Measurements from ENCODE around the gene MIEN1. TPM values are rescaled to one million over a fixed set of nuclear protein-coding genes. Genes with fewer than 3 reads are reported as not detected.

MIEN1 gene
- total and polyA plus RNA-seq, 2 of the 13 experiments (the other 11 are each of a cell fraction or from before 2014, with no cell fraction given): 40.6 to 56.6 TPM

DNA sequence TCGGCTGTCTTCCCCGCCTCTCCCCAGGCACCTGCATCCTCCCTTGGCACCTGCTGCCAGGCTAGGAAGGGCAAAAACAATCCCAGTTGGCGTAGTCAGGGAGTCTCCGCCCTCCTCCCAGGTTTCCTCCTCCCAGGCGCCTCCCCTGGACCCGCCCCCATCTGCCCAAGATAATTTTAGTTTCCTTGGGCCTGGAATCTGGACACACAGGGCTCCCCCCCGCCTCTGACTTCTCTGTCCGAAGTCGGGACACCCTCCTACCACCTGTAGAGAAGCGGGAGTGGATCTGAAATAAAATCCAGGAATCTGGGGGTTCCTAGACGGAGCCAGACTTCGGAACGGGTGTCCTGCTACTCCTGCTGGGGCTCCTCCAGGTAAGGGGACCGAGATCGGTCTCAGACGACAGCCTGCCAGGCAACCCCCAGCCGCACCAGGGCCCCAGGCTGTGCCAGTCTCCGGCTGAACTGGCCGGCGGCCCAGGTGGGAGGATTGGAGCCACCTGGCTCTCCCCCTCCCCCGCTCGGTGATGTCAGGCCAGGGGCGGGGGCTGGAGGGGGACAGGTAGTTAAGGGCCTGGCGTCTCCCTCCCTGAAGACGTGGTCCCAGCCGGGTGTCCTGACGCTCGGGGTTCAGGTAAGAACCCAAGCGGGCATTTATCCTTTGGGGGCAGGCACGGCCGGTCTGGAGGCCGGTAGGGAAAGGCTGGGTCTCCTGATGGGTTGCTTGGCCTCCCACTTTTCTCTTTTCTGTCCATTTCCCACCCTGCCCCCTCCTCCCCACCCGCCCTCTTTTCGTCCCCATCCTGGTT lies 7.6 kb upstream of the MIEN1 start, which contains the start of gene GRB7 (continued):
- no peak for TF ChIP-seq TBX3 (IDR thresholded peaks at IDR 0.05; ENCODE audit: borderline replicate concordance)
- 0 out of 2 replicates have a peak, but pooled peaks have one; percentile 48 for TF ChIP-seq CERS6 (CRISPR knock-in tag; IDR thresholded peaks at IDR 0.05)
- TF ChIP-seq NFIC (IDR thresholded peaks at IDR 0.05; ENCODE audit: low read length): no peak
- no peak for TF ChIP-seq NFIB (CRISPR knock-in tag; IDR thresholded peaks at IDR 0.05; ENCODE audit: borderline replicate concordance)
- TF ChIP-seq, protein P1, sequence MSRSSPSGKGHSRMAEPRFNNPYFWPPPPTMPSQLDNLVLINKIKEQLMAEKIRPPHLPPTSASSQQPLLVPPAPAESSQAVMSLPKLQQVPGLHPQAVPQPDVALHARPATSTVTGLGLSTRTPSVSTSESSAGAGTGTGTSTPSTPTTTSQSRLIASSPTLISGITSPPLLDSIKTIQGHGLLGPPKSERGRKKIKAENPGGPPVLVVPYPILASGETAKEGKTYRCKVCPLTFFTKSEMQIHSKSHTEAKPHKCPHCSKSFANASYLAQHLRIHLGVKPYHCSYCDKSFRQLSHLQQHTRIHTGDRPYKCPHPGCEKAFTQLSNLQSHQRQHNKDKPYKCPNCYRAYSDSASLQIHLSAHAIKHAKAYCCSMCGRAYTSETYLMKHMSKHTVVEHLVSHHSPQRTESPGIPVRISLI (CRISPR knock-in tag; IDR thresholded peaks at IDR 0.05; ENCODE audit: borderline replicate concordance): no peak
- peak; percentile 58; the same call in 1 of the 2 replicates for TF ChIP-seq ZSCAN21 (CRISPR knock-in tag; IDR thresholded peaks at IDR 0.05; ENCODE audit: borderline replicate concordance)
- peak; percentile 84 for TF ChIP-seq ZFP37 (CRISPR knock-in tag; IDR thresholded peaks at IDR 0.05; ENCODE audit: borderline replicate concordance)
- TF ChIP-seq ZNF431 (CRISPR knock-in tag; IDR thresholded peaks at IDR 0.05; ENCODE audit: borderline replicate concordance, low read depth): 0 out of 2 replicates have a peak, but pooled peaks have one; percentile 57
- TF ChIP-seq MIXL1 (CRISPR knock-in tag; IDR thresholded peaks at IDR 0.05): no peak
- no peak for TF ChIP-seq ZBTB1 (CRISPR knock-in tag; IDR thresholded peaks at IDR 0.05; ENCODE audit: borderline replicate concordance)
- TF ChIP-seq NR3C1 (CRISPR knock-in tag; IDR thresholded peaks at IDR 0.05): no peak
- TF ChIP-seq ZNF749 (CRISPR knock-in tag; IDR thresholded peaks at IDR 0.05; ENCODE audit: borderline replicate concordance): no peak
- TF ChIP-seq ZNF619 (CRISPR knock-in tag; IDR thresholded peaks at IDR 0.05): no peak
- TF ChIP-seq ZKSCAN8 (CRISPR knock-in tag; IDR thresholded peaks at IDR 0.05; ENCODE audit: borderline replicate concordance): no peak; the same call in 1 of the 2 replicates
- TF ChIP-seq ZNF782 (CRISPR knock-in tag; IDR thresholded peaks at IDR 0.05; ENCODE audit: borderline replicate concordance): peak; percentile 75; the same call in 1 of the 2 replicates
- TF ChIP-seq, protein P2, sequence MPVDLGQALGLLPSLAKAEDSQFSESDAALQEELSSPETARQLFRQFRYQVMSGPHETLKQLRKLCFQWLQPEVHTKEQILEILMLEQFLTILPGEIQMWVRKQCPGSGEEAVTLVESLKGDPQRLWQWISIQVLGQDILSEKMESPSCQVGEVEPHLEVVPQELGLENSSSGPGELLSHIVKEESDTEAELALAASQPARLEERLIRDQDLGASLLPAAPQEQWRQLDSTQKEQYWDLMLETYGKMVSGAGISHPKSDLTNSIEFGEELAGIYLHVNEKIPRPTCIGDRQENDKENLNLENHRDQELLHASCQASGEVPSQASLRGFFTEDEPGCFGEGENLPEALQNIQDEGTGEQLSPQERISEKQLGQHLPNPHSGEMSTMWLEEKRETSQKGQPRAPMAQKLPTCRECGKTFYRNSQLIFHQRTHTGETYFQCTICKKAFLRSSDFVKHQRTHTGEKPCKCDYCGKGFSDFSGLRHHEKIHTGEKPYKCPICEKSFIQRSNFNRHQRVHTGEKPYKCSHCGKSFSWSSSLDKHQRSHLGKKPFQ (CRISPR knock-in tag; IDR thresholded peaks at IDR 0.05; ENCODE audit: insufficient replicate concordance): peak; percentile 52
- 0 out of 2 replicates have a peak, but pooled peaks have one; percentile 19 for TF ChIP-seq PHF20 (CRISPR knock-in tag; IDR thresholded peaks at IDR 0.05)
- TF ChIP-seq SP5 (CRISPR knock-in tag; IDR thresholded peaks at IDR 0.05; ENCODE audit: borderline replicate concordance, low read depth): peak; percentile 7; the same call in 1 of the 2 replicates
- TF ChIP-seq NFE2 (CRISPR knock-in tag; IDR thresholded peaks at IDR 0.05): no peak
- no peak for TF ChIP-seq TOE1 (CRISPR knock-in tag; IDR thresholded peaks at IDR 0.05)
- peak; percentile 77 for TF ChIP-seq DBP (CRISPR knock-in tag; IDR thresholded peaks at IDR 0.05; ENCODE audit: not compliant biosample characterization)
- TF ChIP-seq ATF3 (CRISPR knock-in tag; IDR thresholded peaks at IDR 0.05): peak; percentile 55
- no peak for TF ChIP-seq NRL (CRISPR knock-in tag; IDR thresholded peaks at IDR 0.05; ENCODE audit: borderline replicate concordance)
- TF ChIP-seq GATA4 (IDR thresholded peaks at IDR 0.05; ENCODE audit: borderline replicate concordance, low read depth): no peak; the same call in 1 of the 2 replicates
- TF ChIP-seq ZBTB3 (CRISPR knock-in tag; IDR thresholded peaks at IDR 0.05; ENCODE audit: borderline replicate concordance, low read depth): peak; percentile 62; the same call in 1 of the 2 replicates

Measured in HepG2 (cell line).